ENCODE results near the gene DBR1. TPM values are rescaled to one million over a fixed set of nuclear protein-coding genes. Genes with fewer than 3 reads are reported as not detected.

DBR1 gene
- total and polyA plus RNA-seq, 9 of the 15 experiments (the other 6 are each of a cell fraction or from before 2014, with no cell fraction given): 2.7 to 14.1 (median 10.9) TPM

- CTCF ChIA-PET (ENCODE audit: low intra/inter-chr PET ratio): no interaction called here
- H3K4me1 ChIP-seq (replicated peaks in 1 of 2; ENCODE audit: control insufficient read depth in 2 of 2, insufficient read depth in 2 of 2, low read length in 2 of 2): peaks cover 0 to 14% of the 10 kb centered on the region in 2 experiments; a peak in 3 of 5 replicates
- in situ Hi-C loops (cut with MboI): no loop called here
- TF ChIP-seq ZNF133 (CRISPR knock-in tag; IDR thresholded peaks at IDR 0.05) (no peak), PKNOX1 (IDR thresholded peaks at IDR 0.05) (no peak), TAF9B (IDR thresholded peaks at IDR 0.05; ENCODE audit: partially characterized antibody) (peak; percentile 86), PHF21A (IDR thresholded peaks at IDR 0.05; ENCODE audit: borderline replicate concordance, low read depth) (no peak), COPS2 (conservative IDR thresholded peaks at IDR 0.05) (no peak), MXI1 (IDR thresholded peaks at IDR 0.05; ENCODE audit: low read depth, low read length) (no peak), MAZ (CRISPR knock-in tag; conservative IDR thresholded peaks at IDR 0.05 in 1 of 2, IDR thresholded peaks at IDR 0.05 in 1 of 2) (peak; percentile 57 to 66; a peak in 3 of 4 replicates), MCM5 (IDR thresholded peaks at IDR 0.05; ENCODE audit: low read depth) (no peak), DLX4 (CRISPR knock-in tag; IDR thresholded peaks at IDR 0.05) (no peak), ZNF780A (CRISPR knock-in tag; IDR thresholded peaks at IDR 0.05) (no peak), HSF4 (CRISPR knock-in tag; IDR thresholded peaks at IDR 0.05; ENCODE audit: borderline replicate concordance) (no peak), XRCC3 (IDR thresholded peaks at IDR 0.05) (no peak)
- TF ChIP-seq, protein P1, sequence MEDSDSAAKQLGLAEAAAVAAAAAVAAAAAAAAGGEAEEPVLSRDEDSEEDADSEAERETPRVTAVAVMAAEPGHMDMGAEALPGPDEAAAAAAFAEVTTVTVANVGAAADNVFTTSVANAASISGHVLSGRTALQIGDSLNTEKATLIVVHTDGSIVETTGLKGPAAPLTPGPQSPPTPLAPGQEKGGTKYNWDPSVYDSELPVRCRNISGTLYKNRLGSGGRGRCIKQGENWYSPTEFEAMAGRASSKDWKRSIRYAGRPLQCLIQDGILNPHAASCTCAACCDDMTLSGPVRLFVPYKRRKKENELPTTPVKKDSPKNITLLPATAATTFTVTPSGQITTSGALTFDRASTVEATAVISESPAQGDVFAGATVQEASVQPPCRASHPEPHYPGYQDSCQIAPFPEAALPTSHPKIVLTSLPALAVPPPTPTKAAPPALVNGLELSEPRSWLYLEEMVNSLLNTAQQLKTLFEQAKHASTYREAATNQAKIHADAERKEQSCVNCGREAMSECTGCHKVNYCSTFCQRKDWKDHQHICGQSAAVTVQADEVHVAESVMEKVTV (CRISPR knock-in tag; IDR thresholded peaks at IDR 0.05): no peak
- TF ChIP-seq, protein P2, sequence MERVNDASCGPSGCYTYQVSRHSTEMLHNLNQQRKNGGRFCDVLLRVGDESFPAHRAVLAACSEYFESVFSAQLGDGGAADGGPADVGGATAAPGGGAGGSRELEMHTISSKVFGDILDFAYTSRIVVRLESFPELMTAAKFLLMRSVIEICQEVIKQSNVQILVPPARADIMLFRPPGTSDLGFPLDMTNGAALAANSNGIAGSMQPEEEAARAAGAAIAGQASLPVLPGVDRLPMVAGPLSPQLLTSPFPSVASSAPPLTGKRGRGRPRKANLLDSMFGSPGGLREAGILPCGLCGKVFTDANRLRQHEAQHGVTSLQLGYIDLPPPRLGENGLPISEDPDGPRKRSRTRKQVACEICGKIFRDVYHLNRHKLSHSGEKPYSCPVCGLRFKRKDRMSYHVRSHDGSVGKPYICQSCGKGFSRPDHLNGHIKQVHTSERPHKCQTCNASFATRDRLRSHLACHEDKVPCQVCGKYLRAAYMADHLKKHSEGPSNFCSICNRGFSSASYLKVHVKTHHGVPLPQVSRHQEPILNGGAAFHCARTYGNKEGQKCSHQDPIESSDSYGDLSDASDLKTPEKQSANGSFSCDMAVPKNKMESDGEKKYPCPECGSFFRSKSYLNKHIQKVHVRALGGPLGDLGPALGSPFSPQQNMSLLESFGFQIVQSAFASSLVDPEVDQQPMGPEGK (CRISPR knock-in tag; IDR thresholded peaks at IDR 0.05; ENCODE audit: borderline replicate concordance): no peak
- TF ChIP-seq, protein P3, sequence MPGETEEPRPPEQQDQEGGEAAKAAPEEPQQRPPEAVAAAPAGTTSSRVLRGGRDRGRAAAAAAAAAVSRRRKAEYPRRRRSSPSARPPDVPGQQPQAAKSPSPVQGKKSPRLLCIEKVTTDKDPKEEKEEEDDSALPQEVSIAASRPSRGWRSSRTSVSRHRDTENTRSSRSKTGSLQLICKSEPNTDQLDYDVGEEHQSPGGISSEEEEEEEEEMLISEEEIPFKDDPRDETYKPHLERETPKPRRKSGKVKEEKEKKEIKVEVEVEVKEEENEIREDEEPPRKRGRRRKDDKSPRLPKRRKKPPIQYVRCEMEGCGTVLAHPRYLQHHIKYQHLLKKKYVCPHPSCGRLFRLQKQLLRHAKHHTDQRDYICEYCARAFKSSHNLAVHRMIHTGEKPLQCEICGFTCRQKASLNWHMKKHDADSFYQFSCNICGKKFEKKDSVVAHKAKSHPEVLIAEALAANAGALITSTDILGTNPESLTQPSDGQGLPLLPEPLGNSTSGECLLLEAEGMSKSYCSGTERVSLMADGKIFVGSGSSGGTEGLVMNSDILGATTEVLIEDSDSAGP (CRISPR knock-in tag; IDR thresholded peaks at IDR 0.05): no peak
Measured at GRCh38 chr3:138187296-138188012, 12.7 kb upstream of the DBR1 start, which contains the start of gene ARMC8. ARMC8 (plus strand) TSS chr3:138187301; CDS start chr3:138187555, 254 bp downstream.

More at GRCh38 chr3:138187296-138188012, 12.7 kb upstream of the DBR1 start, which contains the start of gene ARMC8:
- ATAC-seq (peak; percentile 77), DNase-seq (ENCODE audit: extremely low read depth in 1 of 4, low spot score in 3 of 4) (peak in 2 of 4 experiments; percentile 56 to 62), FAIRE-seq (peak; percentile 91)
- Histone ChIP-seq H3K79me2 (ENCODE audit: control insufficient read depth, insufficient read depth, low read length) (peaks cover 53% of the 10 kb centered on the region), H3K4me3 (peak within 1 kb of the TSS; percentile 77), H3K4me2 (ENCODE audit: insufficient read depth, low read length) (peak within 1 kb of the TSS; percentile 92), H4K20me1 (replicated peaks; ENCODE audit: control insufficient read depth, insufficient read depth, low read length) (no peaks in the 10 kb centered on the region; the same call in 1 of the 2 replicates), H3K9me1 (ENCODE audit: control insufficient read depth, insufficient read depth, low read length) (no peaks in the 10 kb centered on the region), H3K36me3 (ENCODE audit: control insufficient read depth, insufficient read depth, low read length) (peaks cover 28% of the 10 kb centered on the region), H2AFZ (ENCODE audit: low read depth, low read length) (peak within 1 kb of the TSS; percentile 92), H3K9me3 (replicated peaks; ENCODE audit: control insufficient read depth, insufficient read depth, low read depth, low read length) (no peaks in the 10 kb centered on the region), H3K27ac (ENCODE audit: extremely low read depth, low read depth, low read length) (peak within 1 kb of the TSS; percentile 97), H3K9ac (ENCODE audit: insufficient read depth in 1 of 2, low read depth in 2 of 2, low read length in 2 of 2) (peak within 1 kb of the TSS; percentile 92 to 95), H3K27me3 (ENCODE audit: control insufficient read depth in 2 of 2, insufficient read depth in 2 of 2, low read length in 2 of 2) (no peaks in the 10 kb centered on the region)
- intact Hi-C loops (cut with micrococcal nuclease): loop anchor here (10.0 kb wide), 1 partner anchor 727 kb away; no protein-coding TSS in a partner anchor
- BruUV-seq (replicated peaks): no TSS peak
- WGBS (ENCODE audit: insufficient coverage, low coverage, missing lambda C conversion rate): under 1% methylated on average over 29 of the region's 59 CpGs
- POLR2A ChIA-PET: interaction anchor here (0.5 to 2.5 kb wide), 4 partner anchors 10 to 114 kb away, joined by 3 to 14 read pairs (median 4); partner anchors contain the start of gene DBR1

Measured in K562 (cell line).